Caki2 (cell line): ENCODE measurements around the gene CAPN12. TPM values are rescaled to one million over a fixed set of nuclear protein-coding genes. Genes with fewer than 3 reads are reported as not detected.
"Not testable (repeated sequence)": the region's sequence is repeated elsewhere in the genome, so short reads cannot be mapped to it uniquely, and the experiment has no call there.

Experiments used
- DNase-seq: peaks from one replicate; pipeline ENCODE4 v3.0.0-alpha.2; 2015; ENCODE audit warnings: low read depth
- in situ Hi-C: cut with HindIII; loops from 2 replicates; pipeline ENCODE4 v1.10.0; 2016; ENCODE audit warnings: low sequenced_read_pairs, low pct_unique_long_range_greater_than_20kb, mixed read lengths
- total RNA-seq: library from RNA; depleted of rRNA; stranded (reverse); fragments of >200 nt; shearing (Covaris generic); gene quantifications from 2 replicates; pipeline ENCODE4 v1.2.3, GENCODE V29; 2014; ENCODE audit warnings: low replicate concordance; rRNA removed

CAPN12 gene
- total RNA-seq: 0.46 and 2.3 TPM in 2 replicates

GRCh38 chr19:38744298-38744681 lies at the start of gene CAPN12:
TSS of gene CAPN12 (minus strand) at chr19:38744474. CDS start at chr19:38744165, 309 bp downstream.
- in situ Hi-C loops: no loop called here
- DNase-seq: no peak

- no peak for DNase-seq
- in situ Hi-C loops: loop anchor here (25.0 kb wide), 1 partner anchor 256 kb away; no protein-coding TSS in a partner anchor
Measured at GRCh38 chr19:38793671-38794070, 49.4 kb upstream of the CAPN12 start.

- in situ Hi-C loops: loop anchor here (25.0 kb wide), 1 partner anchor 256 kb away; no protein-coding TSS in a partner anchor
- DNase-seq: no peak
Measured at GRCh38 chr19:38793177-38793576, 48.9 kb upstream of the CAPN12 start.

- no peak for DNase-seq
- in situ Hi-C loops: loop anchor here (25.0 kb wide), 1 partner anchor 255 kb away; no protein-coding TSS in a partner anchor
Measured at GRCh38 chr19:38792250-38793111, 48.2 kb upstream of the CAPN12 start.

- not testable (repeated sequence) for DNase-seq
- in situ Hi-C loops: loop anchor here (25.0 kb wide), 1 partner anchor 254 kb away; no protein-coding TSS in a partner anchor
Measured at GRCh38 chr19:38791451-38792064, 47.3 kb upstream of the CAPN12 start.

- in situ Hi-C loops: loop anchor here (25.0 kb wide), 1 partner anchor 253 kb away; no protein-coding TSS in a partner anchor
Measured at GRCh38 chr19:38790507-38791403, 46.5 kb upstream of the CAPN12 start.

GRCh38 chr19:38788478-38789243 lies 44.4 kb upstream of the CAPN12 start, which contains the start of gene LGALS7B:
TSS of gene LGALS7B (plus strand) at chr19:38789200. CDS start at chr19:38789227, 27 bp downstream.
- in situ Hi-C loops: loop anchor here (25.0 kb wide), 1 partner anchor 251 kb away; no protein-coding TSS in a partner anchor
- no peak for DNase-seq

More at GRCh38 chr19:38790507-38791403, 46.5 kb upstream of the CAPN12 start:
- not testable (repeated sequence) for DNase-seq

- DNase-seq: no peak
- in situ Hi-C loops: loop anchor here (25.0 kb wide), 1 partner anchor 249 kb away; no protein-coding TSS in a partner anchor
Measured at GRCh38 chr19:38786572-38787265, 42.4 kb upstream of the CAPN12 start.

- in situ Hi-C loops: loop anchor here (25.0 kb wide), 1 partner anchor 249 kb away; no protein-coding TSS in a partner anchor
- DNase-seq: not testable (repeated sequence)
Measured at GRCh38 chr19:38786061-38786460, 41.8 kb upstream of the CAPN12 start.

- in situ Hi-C loops: loop anchor here (25.0 kb wide), 1 partner anchor 248 kb away; no protein-coding TSS in a partner anchor
- no peak for DNase-seq
Measured at GRCh38 chr19:38785187-38785699, 41.0 kb upstream of the CAPN12 start.

GRCh38 chr19:38784224-38784623 lies 40.0 kb upstream of the CAPN12 start:
- no peak for DNase-seq
- in situ Hi-C loops: loop anchor here (25.0 kb wide), 1 partner anchor 247 kb away; no protein-coding TSS in a partner anchor

GRCh38 chr19:38782212-38782611 lies 37.9 kb upstream of the CAPN12 start:
- DNase-seq: not testable (repeated sequence)
- in situ Hi-C loops: loop anchor here (25.0 kb wide), 1 partner anchor 245 kb away; no protein-coding TSS in a partner anchor

GRCh38 chr19:38781058-38781457 lies 36.8 kb upstream of the CAPN12 start:
- in situ Hi-C loops: loop anchor here (25.0 kb wide), 1 partner anchor 244 kb away; no protein-coding TSS in a partner anchor
- DNase-seq: no peak

- no peak for DNase-seq
- in situ Hi-C loops: loop anchor here (25.0 kb wide), 1 partner anchor 243 kb away; no protein-coding TSS in a partner anchor
Measured at GRCh38 chr19:38780443-38780842, 36.2 kb upstream of the CAPN12 start.

- in situ Hi-C loops: loop anchor here (25.0 kb wide), 1 partner anchor 241 kb away; no protein-coding TSS in a partner anchor
- no peak for DNase-seq
Measured at GRCh38 chr19:38778733-38779132, 34.5 kb upstream of the CAPN12 start.
